A673 (cell line): ENCODE data around the gene SIGLEC9. TPM values are rescaled to one million over a fixed set of nuclear protein-coding genes. Genes with fewer than 3 reads are reported as not detected.

ENCODE experiments used
- BruUV-seq: library from RNA; stranded (reverse); fragments of 400-500 nt; replicated peaks from 2 replicates; lab custom pipeline; 2021; lab: Mats Ljungman, UMichigan
- CTCF ChIA-PET: fragments of 300-600 bp; sonication (Branson Sonifier 250); formaldehyde crosslinking; loops from one replicate; lab custom pipeline; 2022; ENCODE audit warnings: antibody characterized with exemption; lab: Charles Lee
- POLR2A ChIA-PET: fragments of 300-600 bp; sonication (Branson Sonifier 250); formaldehyde crosslinking; loops from one replicate; lab custom pipeline; 2022; ENCODE audit warnings: antibody characterized with exemption; ENCODE audit not compliant: low non-redundant PET; lab: Charles Lee
- DNase-seq: peaks from one replicate; pipeline ENCODE4 v3.0.0-alpha.2; 2015; ENCODE audit warnings: low spot score
- H3K27ac ChIP-seq: fragments of 200-600 bp; sonication (generic); 2 replicates; pipeline ENCODE4 v1.5.1; 2016; ENCODE audit warnings: mixed run types, low read depth, mild to moderate bottlenecking, mixed read lengths, antibody characterized with exemption, low read length; ENCODE audit not compliant: poor library complexity, severe bottlenecking
- H3K27me3 ChIP-seq: fragments of 200-600 bp; sonication (generic); replicated peaks from 2 replicates; pipeline ENCODE4 v1.6.1; 2017; ENCODE audit warnings: mixed run types, low read depth, mild to moderate bottlenecking, mixed read lengths, antibody characterized with exemption, low read length; ENCODE audit not compliant: insufficient read depth, poor library complexity
- H3K36me3 ChIP-seq: fragments of 200-600 bp; sonication (generic); 2 replicates; pipeline ENCODE4 v1.6.1; 2016; ENCODE audit warnings: mixed run types, mild to moderate bottlenecking, mixed read lengths, antibody characterized with exemption, low read length; ENCODE audit not compliant: insufficient read depth, poor library complexity, severe bottlenecking
- H3K4me1 ChIP-seq: fragments of 200-600 bp; sonication (generic); 2 replicates; pipeline ENCODE4 v1.6.1; 2017; ENCODE audit warnings: mixed run types, mild to moderate bottlenecking, mixed read lengths, antibody characterized with exemption, low read length; ENCODE audit not compliant: insufficient read depth, poor library complexity, severe bottlenecking
- H3K4me3 ChIP-seq: fragments of 200-600 bp; sonication (generic); 2 replicates; pipeline ENCODE4 v1.5.1; 2016; ENCODE audit warnings: low read depth, mixed run types, mild to moderate bottlenecking, mixed read lengths, low read length; ENCODE audit not compliant: poor library complexity, severe bottlenecking
- H3K9me3 ChIP-seq: fragments of 200-600 bp; sonication (generic); 2 replicates; pipeline ENCODE4 v1.6.1; 2016; ENCODE audit warnings: mixed run types, low read depth, mild to moderate bottlenecking, mixed read lengths, antibody characterized with exemption, low read length; ENCODE audit not compliant: poor library complexity, severe bottlenecking
- EZH2 ChIP-seq: fragments of 200-600 bp; sonication (generic); IDR thresholded peaks from 2 replicates; pipeline ENCODE4 v1.6.1; 2017; ENCODE audit warnings: borderline replicate concordance, low read depth, mild to moderate bottlenecking, mixed read lengths, antibody characterized with exemption, low read length; ENCODE audit not compliant: poor library complexity, severe bottlenecking
- intact Hi-C: fragments of 100-400 bp; cut with micrococcal nuclease; formaldehyde crosslinking; loops from one replicate; pipeline ENCODE4 v1.10.0; 2022; ENCODE audit not compliant: unreplicated experiment
- total RNA-seq: library from RNA; stranded (reverse); gene quantifications from 2 replicates; pipeline ENCODE4 v1.2.3, GENCODE V29; 2021
- TF ChIP-seq, protein P1 (sequence below): fragments of 300-800, 200-600 bp; sonication (generic); conservative IDR thresholded peaks from 2 replicates; pipeline ENCODE4 v1.5.1; 2017; ENCODE audit warnings: low read depth, mild to moderate bottlenecking, antibody characterized with exemption, low read length, moderate library complexity, mixed read lengths

Gene SIGLEC9
- total RNA-seq, 1 experiment from 2014 or later = not detected

DNA sequence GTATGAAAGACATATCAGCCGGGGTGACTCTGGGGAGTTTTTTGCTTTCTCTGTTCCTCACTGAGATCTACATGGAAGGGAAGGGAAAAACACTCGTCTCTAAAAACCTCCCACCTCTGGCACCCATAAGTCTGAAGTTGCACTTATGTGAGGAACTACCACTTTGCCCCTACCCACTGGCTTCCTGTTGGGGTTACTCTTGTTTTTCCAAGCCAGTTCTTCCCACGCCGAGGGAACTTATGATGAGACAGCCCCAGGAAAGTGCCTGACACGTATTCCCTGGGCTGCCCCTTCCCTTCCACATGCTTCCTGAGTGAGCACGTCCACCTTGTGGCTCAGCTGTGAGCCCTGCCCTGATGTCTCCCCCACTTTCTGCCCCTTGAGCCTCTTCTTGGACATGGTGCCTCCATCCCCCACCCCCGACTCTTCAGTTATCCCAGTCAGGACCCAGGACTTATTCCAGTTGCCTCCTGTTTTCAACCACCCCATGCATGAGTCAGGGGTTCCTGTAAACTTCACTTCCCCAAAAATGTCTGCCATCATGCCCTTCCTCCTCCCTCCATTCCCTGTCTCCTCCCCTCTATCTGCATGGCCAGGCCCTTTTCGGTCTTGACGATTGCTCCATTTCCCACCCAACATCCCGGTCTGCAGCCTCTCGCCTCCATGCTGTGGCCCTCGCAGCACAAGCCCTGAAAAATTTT lies 12.3 kb downstream of the SIGLEC9 start:
- H3K36me3 ChIP-seq = no peaks in the 10 kb centered on the region
- ChIA-PET CTCF (no interaction called here), POLR2A (no interaction called here)
- BruUV-seq = no TSS peak
- peaks cover 6% of the 10 kb centered on the region for H3K9me3 ChIP-seq
- TF ChIP-seq EZH2 = no peak
- TF ChIP-seq, protein P1, sequence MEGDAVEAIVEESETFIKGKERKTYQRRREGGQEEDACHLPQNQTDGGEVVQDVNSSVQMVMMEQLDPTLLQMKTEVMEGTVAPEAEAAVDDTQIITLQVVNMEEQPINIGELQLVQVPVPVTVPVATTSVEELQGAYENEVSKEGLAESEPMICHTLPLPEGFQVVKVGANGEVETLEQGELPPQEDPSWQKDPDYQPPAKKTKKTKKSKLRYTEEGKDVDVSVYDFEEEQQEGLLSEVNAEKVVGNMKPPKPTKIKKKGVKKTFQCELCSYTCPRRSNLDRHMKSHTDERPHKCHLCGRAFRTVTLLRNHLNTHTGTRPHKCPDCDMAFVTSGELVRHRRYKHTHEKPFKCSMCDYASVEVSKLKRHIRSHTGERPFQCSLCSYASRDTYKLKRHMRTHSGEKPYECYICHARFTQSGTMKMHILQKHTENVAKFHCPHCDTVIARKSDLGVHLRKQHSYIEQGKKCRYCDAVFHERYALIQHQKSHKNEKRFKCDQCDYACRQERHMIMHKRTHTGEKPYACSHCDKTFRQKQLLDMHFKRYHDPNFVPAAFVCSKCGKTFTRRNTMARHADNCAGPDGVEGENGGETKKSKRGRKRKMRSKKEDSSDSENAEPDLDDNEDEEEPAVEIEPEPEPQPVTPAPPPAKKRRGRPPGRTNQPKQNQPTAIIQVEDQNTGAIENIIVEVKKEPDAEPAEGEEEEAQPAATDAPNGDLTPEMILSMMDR = no peak
- DNase-seq = no peak
- H3K27ac ChIP-seq = no peak overlapping the region
- peaks cover 40% of the 10 kb centered on the region for H3K27me3 ChIP-seq
- H3K4me1 ChIP-seq = no peaks in the 10 kb centered on the region
- H3K4me3 ChIP-seq = no peak overlapping the region
- intact Hi-C loops = no loop called here

GRCh38 chr19:51137792-51138425 lies 13.2 kb downstream of the SIGLEC9 start:
- H3K9me3 ChIP-seq = peaks cover 6% of the 10 kb centered on the region
- no peak for DNase-seq
- H3K36me3 ChIP-seq = no peaks in the 10 kb centered on the region
- H3K4me1 ChIP-seq = no peaks in the 10 kb centered on the region
- H3K4me3 ChIP-seq = no peak overlapping the region
- intact Hi-C loops = no loop called here
- H3K27ac ChIP-seq = no peak overlapping the region
- TF ChIP-seq EZH2 = no peak
- TF ChIP-seq, protein P1 = no peak
- ChIA-PET CTCF (no interaction called here), POLR2A (no interaction called here)
- peaks cover 40% of the 10 kb centered on the region for H3K27me3 ChIP-seq
- no TSS peak for BruUV-seq

DNA sequence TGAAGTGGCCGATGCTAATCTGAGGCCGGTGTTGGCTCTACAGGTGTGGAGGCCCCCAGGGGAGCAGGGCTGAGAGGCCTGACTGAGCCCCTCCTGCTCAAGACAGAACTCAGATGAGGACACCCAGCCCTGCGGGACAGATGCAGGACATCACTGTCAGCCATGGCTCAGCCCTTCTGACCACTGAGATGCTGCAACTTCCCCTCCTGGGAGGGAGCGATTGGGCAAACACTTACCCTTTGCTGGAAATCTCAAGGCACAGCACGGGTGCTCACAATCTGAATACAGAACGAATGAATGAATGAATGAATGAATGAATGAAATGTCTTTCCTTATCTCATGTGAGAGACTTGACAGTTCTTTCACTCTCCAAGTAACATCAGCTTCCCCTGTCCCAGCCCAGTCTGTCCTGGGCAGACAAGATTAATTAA lies 13.9 kb downstream of the SIGLEC9 start:
- Histone ChIP-seq H3K27me3 (peaks cover 40% of the 10 kb centered on the region), H3K4me3 (no peak overlapping the region), H3K9me3 (peaks cover 6% of the 10 kb centered on the region), H3K27ac (no peak overlapping the region), H3K4me1 (no peaks in the 10 kb centered on the region), H3K36me3 (no peaks in the 10 kb centered on the region)
- BruUV-seq = no TSS peak
- no peak for DNase-seq
- ChIA-PET CTCF (no interaction called here), POLR2A (no interaction called here)
- TF ChIP-seq EZH2 = no peak
- TF ChIP-seq, protein P1 = no peak
- intact Hi-C loops = no loop called here
